GM08714 (cell line): ENCODE results near the gene GALNTL6.
"Not testable (repeated sequence)": the region's sequence is repeated elsewhere in the genome, so short reads cannot be mapped to it uniquely, and the experiment has no call there.

Experiments used
- H3K4me3 ChIP-seq: fragments of 200-500 bp; sonication (Bioruptor generic); 2 replicates; pipeline ENCODE4 v1.5.1; 2014; ENCODE audit warnings: mild to moderate bottlenecking, low read length, inconsistent platforms
- ZNF274 ChIP-seq: IDR thresholded peaks from 2 replicates; pipeline ENCODE4 v1.6.1; 2012; ENCODE audit warnings: mild to moderate bottlenecking, low read depth, low read length

GALNTL6 gene

DNA sequence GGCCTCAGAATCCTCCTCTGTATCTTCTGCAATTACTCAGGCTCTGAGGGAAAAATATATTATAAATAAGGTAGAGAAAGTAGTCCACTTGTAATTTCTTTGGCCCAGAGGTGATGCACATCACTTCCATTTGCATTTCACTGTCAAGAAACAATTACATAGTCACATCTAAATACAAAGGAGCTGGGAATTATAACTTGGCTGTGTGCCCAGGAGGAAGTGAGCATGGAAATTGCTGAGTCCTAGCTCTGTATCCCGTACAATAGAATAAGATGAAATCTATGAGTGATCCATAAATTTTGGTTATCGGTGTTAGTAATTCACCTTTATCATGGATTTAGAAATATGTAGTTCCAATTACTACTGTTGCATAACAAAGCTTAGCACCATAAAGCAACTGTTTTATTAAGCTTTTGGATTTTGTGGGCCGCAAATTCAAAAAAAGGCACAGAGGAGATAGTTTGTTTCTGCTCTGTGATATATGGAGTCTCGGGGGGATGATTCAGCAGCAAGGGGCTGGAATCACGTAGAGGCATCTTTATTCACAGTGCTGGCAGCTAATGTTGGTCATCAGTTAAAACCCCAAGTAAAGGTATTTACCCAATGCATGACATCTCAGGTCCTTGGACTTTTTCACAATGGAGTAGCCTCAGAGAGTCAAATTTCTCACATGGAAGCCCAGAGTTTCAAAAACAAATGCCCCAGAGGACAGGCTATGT lies 1114.1 kb downstream of the GALNTL6 start:
- H3K4me3 ChIP-seq: no peak overlapping the region
- TF ChIP-seq ZNF274: no peak

DNA sequence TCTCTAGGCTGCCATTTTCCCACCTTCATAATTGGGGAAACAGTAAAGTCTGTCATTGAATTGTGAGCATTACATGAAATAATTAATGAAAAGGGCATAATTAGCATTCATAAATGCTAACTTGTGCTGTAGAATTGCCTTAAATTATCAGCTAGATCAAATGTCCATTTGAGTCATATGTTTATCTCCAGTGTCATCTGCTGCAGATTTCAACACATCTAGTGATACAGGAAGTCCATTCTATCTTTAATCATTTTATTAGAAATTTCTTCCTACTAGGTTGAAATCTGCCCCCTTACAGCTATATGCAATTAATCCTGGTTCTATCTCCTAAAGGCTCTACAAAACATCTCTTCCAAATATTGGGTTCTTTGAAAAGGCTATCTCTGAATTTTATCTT lies 1115.1 kb downstream of the GALNTL6 start:
- TF ChIP-seq ZNF274: no peak

DNA sequence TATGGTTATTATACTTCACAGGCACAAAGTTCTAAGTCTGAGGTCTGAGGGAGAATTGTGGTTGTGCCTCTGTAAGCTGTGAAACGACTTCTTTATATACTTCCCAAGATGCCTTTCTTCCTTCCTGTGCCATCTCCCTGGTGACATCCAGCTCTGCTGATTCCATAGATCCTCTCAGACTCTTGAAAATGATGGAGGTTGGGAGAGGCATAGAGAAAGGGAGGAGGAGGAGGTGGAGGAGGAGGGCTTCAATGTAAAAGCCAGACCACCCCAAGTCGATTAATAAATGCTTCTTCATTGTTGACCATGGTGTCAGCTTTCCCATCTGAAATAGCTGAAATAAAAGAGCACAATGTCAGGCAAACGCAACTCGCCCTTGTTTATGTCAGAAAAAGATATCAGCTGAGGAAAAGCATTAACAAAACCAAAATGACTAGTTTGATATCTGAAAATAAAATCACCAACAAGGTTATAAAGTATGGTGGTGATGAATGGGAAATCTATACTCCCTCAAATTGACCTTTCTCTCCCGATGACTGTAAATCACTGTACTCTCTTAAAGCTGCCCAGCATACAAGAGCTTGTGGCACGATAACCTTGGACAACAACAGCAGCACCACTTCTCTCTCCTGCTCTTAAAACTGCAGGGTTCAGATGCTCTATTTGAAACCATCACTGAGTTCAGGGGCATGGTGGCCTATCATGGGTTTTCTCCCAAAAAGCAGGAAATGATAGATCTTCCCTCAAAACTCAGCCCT lies 1125.0 kb downstream of the GALNTL6 start:
- H3K4me3 ChIP-seq: no peak overlapping the region
- no peak for TF ChIP-seq ZNF274

More for the DNA sequence above, 1115.1 kb downstream of the GALNTL6 start:
- no peak overlapping the region for H3K4me3 ChIP-seq

DNA sequence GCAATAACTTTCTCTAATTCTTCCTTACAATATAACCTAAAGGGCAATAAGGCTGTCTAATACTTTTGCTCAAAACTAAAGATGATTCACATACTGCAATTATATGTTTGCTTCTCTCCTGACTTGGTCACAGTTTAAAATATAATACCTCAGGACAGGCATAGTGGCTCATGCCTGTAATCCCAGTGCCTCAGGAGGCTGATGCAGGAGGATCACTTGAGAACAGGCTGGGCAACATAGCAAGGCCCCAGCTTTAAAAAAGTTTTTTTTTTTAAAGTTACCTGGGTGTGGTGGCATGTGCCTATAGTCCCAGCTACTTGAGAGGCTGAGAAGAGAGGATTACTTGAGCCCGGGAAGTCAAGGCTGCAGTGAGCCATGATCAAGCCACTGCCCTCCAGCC lies 1125.7 kb downstream of the GALNTL6 start:
- TF ChIP-seq ZNF274: no peak
- no peak overlapping the region for H3K4me3 ChIP-seq

DNA sequence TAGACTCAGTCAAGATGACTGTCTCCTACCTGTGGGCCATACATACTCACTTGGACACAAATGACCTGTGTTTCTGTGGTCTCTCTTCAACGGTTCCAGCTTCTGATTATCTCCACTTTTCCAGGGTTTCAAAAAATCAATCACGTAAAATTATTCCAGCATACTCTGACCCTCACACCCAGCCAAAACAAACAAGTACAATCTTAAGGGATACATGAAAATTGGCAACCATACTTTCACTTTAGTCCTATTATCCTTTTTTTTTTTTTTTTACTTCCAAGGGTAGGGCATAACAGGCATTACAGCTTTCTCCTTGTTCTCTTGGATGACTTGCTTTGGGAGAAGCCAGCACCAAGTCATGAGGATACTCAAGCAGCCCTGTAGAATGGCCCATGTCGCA lies 1129.6 kb downstream of the GALNTL6 start:
- no peak overlapping the region for H3K4me3 ChIP-seq
- no peak for TF ChIP-seq ZNF274

DNA sequence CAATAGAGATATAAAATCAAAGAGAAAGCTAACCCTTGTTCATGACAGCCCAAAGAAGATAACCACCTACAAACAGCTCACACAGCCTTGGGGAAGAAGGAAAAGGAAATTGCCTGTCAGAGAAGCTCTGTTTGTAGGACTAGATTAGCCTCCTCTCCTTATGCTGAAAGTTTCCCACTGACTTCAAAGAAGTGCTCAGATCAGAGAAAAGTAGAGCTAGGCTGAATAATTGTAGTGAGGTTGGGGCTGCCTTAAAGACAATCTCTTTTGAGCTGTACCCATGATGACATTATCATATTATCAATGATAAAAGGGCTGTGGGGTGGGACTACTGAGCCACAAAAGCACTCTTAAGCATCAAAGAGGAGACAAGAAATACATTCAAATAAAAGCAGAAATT lies 1132.4 kb downstream of the GALNTL6 start:
- H3K4me3 ChIP-seq: no peak overlapping the region
- TF ChIP-seq ZNF274: no peak

DNA sequence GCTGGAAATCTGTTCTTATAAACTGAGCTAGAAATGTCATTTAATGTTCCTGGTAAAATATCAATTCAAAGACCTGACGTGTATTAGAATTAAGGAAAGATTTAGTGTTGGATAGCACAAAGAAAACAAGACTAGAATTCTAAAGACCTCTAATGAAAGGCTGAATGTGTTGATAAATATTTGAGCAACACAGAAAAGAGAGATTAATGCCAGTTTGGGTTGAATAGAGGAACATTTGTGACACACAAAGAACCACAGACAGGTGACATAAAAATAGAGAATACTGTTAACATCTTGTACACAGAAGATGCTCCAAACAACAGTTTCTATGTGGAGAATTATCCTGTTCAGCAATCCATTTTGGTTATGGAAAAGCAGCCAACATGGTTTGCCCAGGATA lies 1133.3 kb downstream of the GALNTL6 start:
- no peak overlapping the region for H3K4me3 ChIP-seq
- no peak for TF ChIP-seq ZNF274

DNA sequence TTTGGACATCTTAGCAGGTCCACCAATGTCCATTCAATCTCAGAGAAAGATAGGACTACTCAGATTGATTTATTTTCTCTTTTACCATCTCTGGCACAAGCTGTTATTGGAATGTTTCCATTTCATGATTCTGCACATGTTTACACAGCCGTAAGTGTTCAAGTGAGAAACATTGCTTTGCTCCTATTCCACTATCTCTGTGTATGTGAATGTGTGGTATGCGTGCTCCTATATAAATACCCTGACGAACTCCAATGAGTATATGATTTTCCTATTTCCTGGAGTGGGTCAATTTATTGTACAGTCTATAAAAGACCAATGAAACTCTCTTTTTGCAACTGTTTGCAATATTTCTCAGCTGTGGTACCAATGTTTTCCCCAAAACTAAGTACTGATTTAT lies 1134.4 kb downstream of the GALNTL6 start:
- no peak for TF ChIP-seq ZNF274
- H3K4me3 ChIP-seq: no peak overlapping the region

DNA sequence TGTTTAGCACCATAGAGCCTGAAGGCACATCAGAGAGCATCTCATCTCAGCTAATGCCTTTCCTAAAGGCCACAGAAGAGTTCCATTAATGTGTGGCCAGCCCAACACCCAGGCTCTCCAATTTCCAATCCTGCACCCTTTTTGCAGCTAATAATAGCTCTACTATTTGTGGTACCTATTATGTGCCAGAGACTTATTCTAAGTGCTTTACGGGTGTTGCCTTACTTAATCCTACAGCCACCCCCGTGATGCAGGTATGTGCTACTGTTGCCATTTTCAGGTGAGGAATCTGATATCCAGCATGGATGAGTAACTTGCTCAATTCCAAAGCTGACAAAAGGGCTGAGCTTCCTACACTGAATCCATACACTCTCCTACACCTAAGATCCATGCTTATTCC lies 1137.8 kb downstream of the GALNTL6 start:
- no peak for TF ChIP-seq ZNF274
- no peak overlapping the region for H3K4me3 ChIP-seq

DNA sequence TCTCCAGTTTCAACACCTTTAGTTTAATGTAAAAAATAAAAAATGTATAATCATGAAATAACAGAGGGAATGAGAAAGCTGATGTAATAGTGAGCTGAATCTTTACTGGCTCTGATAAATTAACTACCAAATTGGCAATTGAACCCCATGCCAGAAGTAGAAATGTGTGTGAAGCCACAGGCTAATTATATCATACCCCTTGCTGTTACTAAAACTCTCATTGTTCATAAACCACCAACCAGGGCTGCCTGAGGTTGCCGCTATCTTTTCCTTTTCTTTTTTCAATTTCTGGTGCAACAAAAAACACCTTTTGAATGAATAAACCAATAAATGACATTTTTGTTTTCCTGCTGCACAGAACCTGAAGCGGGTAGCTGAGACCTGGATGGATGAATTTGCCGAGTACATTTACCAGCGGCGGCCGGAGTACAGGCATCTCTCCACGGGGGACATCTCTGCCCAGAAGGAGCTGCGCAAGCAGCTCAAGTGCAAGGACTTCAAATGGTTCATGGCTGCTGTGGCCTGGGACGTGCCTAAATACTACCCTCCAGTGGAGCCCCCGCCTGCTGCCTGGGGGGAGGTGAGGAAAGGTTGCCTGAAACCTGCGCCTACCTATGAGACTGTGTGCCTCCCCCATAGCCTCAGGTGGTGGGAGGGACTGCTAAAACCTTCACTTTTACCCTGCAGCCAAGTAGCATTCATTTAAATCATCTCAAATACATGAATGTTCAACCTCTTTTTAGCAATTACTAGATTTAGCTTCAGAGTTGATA lies 1138.7 kb downstream of the GALNTL6 start:
- TF ChIP-seq ZNF274: no peak
- no peak overlapping the region for H3K4me3 ChIP-seq

DNA sequence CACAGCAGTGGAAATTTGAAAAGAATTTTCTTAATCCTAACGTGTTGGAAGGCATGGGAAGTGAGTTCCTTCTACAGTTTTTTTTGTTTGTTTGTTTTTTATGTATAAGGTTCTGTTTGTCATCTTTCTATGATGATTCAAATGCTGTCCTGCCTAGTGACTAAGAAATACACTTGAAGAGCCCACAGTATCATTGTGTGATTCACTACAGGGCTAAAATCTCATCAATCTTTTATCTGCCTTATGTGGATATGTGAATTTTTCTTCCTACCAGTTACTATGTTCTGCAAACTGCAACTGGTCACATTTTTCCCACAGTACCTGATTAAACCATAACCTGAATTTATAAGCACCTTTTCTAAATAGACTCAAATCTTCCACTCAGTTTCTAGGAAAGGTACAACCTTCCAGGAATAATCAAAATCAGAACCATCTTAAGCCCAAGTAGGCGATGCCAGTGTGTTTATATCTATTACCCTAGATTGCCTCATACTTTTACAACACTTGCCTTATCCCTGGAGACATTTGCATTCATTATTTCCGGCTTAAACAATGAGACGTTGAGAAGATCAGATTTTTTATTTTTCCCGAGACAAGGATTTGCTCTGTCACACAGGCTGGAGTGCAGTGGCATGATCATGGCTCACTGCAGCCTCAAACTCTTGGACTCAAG lies 1140.8 kb downstream of the GALNTL6 start:
- TF ChIP-seq ZNF274: no peak
- no peak overlapping the region for H3K4me3 ChIP-seq

DNA sequence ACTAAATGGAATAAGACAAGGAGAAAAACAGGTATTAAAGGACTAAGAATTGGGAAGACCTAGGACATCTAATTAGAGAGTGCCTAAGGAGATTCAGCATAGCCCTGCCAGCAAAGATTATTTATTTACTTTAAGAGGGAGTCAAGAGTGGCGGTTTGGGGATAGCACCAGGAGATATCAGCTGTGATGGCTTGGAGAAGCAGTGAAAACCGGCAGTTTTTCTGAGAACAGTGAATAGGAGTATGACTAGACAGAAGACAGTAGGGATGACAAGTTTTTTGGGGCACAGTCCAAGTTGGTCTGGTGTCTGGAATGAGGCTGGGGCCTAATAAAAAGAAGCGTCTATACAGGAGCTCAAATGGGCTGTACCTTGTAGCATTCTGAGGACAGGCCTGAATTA lies 1143.1 kb downstream of the GALNTL6 start:
- H3K4me3 ChIP-seq: not testable (repeated sequence)

DNA sequence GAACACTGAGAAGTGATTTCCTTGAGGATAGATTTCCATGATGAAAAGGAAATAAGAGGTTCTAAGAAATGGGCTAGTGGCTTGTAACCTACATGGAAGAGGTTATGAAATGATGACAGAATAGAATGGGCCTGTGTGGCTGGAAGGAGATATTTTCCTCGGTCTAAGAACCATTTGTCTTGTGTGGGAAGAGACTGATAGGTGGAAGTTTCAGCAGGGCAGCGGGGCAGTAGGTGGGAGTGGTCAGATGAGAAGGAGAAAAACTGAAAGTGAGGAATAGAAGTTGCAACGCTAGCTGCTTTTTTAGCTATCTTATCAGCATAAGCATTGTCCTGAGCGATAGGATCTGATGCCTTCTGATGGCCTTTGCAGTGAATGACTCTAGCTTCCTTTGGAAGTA lies 1144.0 kb downstream of the GALNTL6 start:
- TF ChIP-seq ZNF274: no peak
- H3K4me3 ChIP-seq: no peak overlapping the region
